ENCODE results near the gene P2RX7.

DNA sequence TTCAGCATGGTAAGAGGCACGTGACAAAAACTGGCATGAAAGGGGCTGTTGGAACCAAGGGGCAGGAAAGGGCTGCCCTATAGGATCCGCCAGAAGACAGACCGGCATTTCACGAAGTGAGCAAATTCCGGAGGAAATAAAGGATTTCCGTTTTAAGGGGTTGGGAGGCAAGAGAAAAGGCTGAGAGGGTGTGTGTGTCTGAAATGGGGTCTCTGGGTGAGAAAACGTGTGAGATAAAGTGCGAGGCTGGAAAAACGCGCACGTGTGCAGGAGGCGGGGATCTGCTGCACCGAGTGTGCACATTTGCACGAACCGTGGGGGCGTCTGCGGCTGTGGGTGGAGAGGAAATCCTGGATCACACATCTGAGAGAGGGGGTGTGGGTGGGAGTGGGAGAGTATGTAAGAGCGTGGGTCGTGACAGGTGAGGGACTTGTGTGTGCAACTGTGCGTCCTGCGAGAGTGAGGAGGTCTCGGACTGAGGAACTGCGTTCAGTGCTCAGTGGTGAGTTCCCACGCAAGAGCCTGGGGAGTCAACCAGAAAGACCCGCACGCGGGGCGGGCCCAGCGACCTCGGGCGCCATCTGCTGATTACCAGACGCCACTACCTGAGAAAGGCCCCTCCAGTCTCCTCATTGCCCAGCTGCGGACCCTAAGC, 37.0 kb upstream of the P2RX7 start:
- TF ChIP-seq, protein P1, sequence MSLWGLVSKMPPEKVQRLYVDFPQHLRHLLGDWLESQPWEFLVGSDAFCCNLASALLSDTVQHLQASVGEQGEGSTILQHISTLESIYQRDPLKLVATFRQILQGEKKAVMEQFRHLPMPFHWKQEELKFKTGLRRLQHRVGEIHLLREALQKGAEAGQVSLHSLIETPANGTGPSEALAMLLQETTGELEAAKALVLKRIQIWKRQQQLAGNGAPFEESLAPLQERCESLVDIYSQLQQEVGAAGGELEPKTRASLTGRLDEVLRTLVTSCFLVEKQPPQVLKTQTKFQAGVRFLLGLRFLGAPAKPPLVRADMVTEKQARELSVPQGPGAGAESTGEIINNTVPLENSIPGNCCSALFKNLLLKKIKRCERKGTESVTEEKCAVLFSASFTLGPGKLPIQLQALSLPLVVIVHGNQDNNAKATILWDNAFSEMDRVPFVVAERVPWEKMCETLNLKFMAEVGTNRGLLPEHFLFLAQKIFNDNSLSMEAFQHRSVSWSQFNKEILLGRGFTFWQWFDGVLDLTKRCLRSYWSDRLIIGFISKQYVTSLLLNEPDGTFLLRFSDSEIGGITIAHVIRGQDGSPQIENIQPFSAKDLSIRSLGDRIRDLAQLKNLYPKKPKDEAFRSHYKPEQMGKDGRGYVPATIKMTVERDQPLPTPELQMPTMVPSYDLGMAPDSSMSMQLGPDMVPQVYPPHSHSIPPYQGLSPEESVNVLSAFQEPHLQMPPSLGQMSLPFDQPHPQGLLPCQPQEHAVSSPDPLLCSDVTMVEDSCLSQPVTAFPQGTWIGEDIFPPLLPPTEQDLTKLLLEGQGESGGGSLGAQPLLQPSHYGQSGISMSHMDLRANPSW (CRISPR knock-in tag; conservative IDR thresholded peaks at IDR 0.05; ENCODE audit: low read depth): no peak
- TF ChIP-seq, protein P2, sequence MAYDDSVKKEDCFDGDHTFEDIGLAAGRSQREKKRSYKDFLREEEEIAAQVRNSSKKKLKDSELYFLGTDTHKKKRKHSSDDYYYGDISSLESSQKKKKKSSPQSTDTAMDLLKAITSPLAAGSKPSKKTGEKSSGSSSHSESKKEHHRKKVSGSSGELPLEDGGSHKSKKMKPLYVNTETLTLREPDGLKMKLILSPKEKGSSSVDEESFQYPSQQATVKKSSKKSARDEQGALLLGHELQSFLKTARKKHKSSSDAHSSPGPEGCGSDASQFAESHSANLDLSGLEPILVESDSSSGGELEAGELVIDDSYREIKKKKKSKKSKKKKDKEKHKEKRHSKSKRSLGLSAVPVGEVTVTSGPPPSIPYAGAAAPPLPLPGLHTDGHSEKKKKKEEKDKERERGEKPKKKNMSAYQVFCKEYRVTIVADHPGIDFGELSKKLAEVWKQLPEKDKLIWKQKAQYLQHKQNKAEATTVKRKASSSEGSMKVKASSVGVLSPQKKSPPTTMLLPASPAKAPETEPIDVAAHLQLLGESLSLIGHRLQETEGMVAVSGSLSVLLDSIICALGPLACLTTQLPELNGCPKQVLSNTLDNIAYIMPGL (CRISPR knock-in tag; IDR thresholded peaks at IDR 0.05): no peak
- TF ChIP-seq, protein P3, sequence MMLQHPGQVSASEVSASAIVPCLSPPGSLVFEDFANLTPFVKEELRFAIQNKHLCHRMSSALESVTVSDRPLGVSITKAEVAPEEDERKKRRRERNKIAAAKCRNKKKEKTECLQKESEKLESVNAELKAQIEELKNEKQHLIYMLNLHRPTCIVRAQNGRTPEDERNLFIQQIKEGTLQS (CRISPR knock-in tag; conservative IDR thresholded peaks at IDR 0.05): no peak
- TF ChIP-seq ZNF263 (CRISPR knock-in tag; IDR thresholded peaks at IDR 0.05; ENCODE audit: low read depth): no peak
- no peak for TF ChIP-seq TEAD4 (CRISPR knock-in tag; IDR thresholded peaks at IDR 0.05)
- TF ChIP-seq, protein P4, sequence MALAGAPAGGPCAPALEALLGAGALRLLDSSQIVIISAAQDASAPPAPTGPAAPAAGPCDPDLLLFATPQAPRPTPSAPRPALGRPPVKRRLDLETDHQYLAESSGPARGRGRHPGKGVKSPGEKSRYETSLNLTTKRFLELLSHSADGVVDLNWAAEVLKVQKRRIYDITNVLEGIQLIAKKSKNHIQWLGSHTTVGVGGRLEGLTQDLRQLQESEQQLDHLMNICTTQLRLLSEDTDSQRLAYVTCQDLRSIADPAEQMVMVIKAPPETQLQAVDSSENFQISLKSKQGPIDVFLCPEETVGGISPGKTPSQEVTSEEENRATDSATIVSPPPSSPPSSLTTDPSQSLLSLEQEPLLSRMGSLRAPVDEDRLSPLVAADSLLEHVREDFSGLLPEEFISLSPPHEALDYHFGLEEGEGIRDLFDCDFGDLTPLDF (CRISPR knock-in tag; IDR thresholded peaks at IDR 0.05): no peak
- TF ChIP-seq, protein P5, sequence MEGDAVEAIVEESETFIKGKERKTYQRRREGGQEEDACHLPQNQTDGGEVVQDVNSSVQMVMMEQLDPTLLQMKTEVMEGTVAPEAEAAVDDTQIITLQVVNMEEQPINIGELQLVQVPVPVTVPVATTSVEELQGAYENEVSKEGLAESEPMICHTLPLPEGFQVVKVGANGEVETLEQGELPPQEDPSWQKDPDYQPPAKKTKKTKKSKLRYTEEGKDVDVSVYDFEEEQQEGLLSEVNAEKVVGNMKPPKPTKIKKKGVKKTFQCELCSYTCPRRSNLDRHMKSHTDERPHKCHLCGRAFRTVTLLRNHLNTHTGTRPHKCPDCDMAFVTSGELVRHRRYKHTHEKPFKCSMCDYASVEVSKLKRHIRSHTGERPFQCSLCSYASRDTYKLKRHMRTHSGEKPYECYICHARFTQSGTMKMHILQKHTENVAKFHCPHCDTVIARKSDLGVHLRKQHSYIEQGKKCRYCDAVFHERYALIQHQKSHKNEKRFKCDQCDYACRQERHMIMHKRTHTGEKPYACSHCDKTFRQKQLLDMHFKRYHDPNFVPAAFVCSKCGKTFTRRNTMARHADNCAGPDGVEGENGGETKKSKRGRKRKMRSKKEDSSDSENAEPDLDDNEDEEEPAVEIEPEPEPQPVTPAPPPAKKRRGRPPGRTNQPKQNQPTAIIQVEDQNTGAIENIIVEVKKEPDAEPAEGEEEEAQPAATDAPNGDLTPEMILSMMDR (IDR thresholded peaks at IDR 0.05): peak; percentile 58
- TF ChIP-seq MXD4 (CRISPR knock-in tag; IDR thresholded peaks at IDR 0.05; ENCODE audit: borderline replicate concordance): no peak
- TF ChIP-seq ZNF121 (CRISPR knock-in tag; IDR thresholded peaks at IDR 0.05): no peak
- TF ChIP-seq, protein P6, sequence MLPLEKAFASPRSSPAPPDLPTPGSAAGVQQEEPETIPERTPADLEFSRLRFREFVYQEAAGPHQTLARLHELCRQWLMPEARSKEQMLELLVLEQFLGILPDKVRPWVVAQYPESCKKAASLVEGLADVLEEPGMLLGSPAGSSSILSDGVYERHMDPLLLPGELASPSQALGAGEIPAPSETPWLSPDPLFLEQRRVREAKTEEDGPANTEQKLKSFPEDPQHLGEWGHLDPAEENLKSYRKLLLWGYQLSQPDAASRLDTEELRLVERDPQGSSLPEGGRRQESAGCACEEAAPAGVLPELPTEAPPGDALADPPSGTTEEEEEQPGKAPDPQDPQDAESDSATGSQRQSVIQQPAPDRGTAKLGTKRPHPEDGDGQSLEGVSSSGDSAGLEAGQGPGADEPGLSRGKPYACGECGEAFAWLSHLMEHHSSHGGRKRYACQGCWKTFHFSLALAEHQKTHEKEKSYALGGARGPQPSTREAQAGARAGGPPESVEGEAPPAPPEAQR (CRISPR knock-in tag; IDR thresholded peaks at IDR 0.05): no peak
